ENCODE results near the gene MELK.
"Not testable (repeated sequence)": the region's sequence is repeated elsewhere in the genome, so short reads cannot be mapped to it uniquely, and the experiment has no call there.

Gene MELK

GRCh38 chr9:36543916-36544315 lies 28.8 kb upstream of the MELK start:
- no peak overlapping the region for H3K4me3 ChIP-seq (ENCODE audit: low read length)
- no peak for DNase-seq (ENCODE audit: low read depth)
- TF ChIP-seq CTCF (conservative IDR thresholded peaks at IDR 0.05; ENCODE audit: low read depth, low read length) = no peak

- TF ChIP-seq CTCF (conservative IDR thresholded peaks at IDR 0.05; ENCODE audit: low read depth, low read length) = no peak
- H3K4me3 ChIP-seq (ENCODE audit: low read length) = no peak overlapping the region
- no peak for DNase-seq (ENCODE audit: low read depth)
Observed at GRCh38 chr9:36547598-36547997, 25.1 kb upstream of the MELK start.

GRCh38 chr9:36548454-36548853 lies 24.2 kb upstream of the MELK start:
- no peak for DNase-seq (ENCODE audit: low read depth)
- no peak overlapping the region for H3K4me3 ChIP-seq (ENCODE audit: low read length)
- no peak for TF ChIP-seq CTCF (conservative IDR thresholded peaks at IDR 0.05; ENCODE audit: low read depth, low read length)

- no peak for DNase-seq (ENCODE audit: low read depth)
- TF ChIP-seq CTCF (conservative IDR thresholded peaks at IDR 0.05; ENCODE audit: low read depth, low read length) = no peak
- no peak overlapping the region for H3K4me3 ChIP-seq (ENCODE audit: low read length)
Observed at GRCh38 chr9:36550135-36550534, 22.6 kb upstream of the MELK start.

- not testable (repeated sequence) for H3K4me3 ChIP-seq (ENCODE audit: low read length); DNase-seq (ENCODE audit: low read depth)
Observed at GRCh38 chr9:36550631-36551098, 22.0 kb upstream of the MELK start.

GRCh38 chr9:36551129-36551528 lies 21.6 kb upstream of the MELK start:
- no peak for TF ChIP-seq CTCF (conservative IDR thresholded peaks at IDR 0.05; ENCODE audit: low read depth, low read length)
- no peak overlapping the region for H3K4me3 ChIP-seq (ENCODE audit: low read length)
- no peak for DNase-seq (ENCODE audit: low read depth)

GRCh38 chr9:36551910-36552309 lies 20.8 kb upstream of the MELK start:
- TF ChIP-seq CTCF (conservative IDR thresholded peaks at IDR 0.05; ENCODE audit: low read depth, low read length) = no peak
- DNase-seq (ENCODE audit: low read depth) = no peak
- H3K4me3 ChIP-seq (ENCODE audit: low read length) = no peak overlapping the region
